Measurements from ENCODE around the gene NDUFAF3.
A peak's percentile ranks its signal among the peaks of the same experiment; 100 is the strongest.

NDUFAF3 gene

DNA sequence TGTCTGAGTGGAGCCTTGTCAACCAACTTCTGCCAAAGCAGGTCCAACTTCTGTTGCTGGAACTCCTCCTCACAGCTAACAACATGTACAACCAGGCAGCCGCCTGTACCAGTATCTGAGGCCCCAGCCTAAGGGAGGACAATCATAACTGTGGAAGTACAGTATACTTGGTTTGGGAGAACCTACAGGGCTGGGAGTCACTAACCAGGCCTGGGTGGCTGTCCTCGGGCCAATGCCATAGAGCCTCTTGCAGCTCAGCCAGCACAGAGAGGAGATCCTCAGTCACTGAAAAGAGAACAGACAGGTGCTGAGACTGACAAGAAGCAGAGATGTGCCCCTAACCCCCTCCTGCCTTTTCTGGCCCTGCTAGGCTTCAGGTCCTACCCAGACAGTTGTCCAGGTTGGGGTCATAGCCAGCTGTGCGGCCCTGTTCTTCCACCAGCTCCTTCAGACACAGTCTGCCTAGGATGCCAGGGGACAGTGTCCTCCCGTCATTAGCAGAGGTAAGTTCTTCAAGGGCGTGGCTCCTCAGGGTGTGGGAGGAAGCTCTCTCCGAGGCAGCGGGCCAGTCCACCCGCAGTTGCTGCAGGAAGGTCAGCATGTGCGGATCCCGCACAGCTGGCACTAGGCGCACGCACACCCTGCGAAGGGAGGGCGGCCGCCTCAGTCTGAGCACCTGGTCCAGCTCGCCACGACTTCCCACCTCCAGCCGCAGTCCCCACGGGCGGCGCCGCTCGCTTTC is 4.5 kb upstream of the NDUFAF3 start:
- Histone ChIP-seq H3K27me3 (ENCODE audit: insufficient read depth, poor library complexity, severe bottlenecking) (no peaks in the 10 kb centered on the region), H3K27ac (ENCODE audit: poor library complexity, severe bottlenecking) (peak overlapping the region; percentile 88), H3K4me1 (ENCODE audit: insufficient read depth, poor library complexity, severe bottlenecking) (peaks cover 4% of the 10 kb centered on the region), H3K4me3 (ENCODE audit: severe bottlenecking) (peak overlapping the region; percentile 55), H3K9me3 (ENCODE audit: severe bottlenecking) (no peaks in the 10 kb centered on the region), H3K36me3 (ENCODE audit: low read depth) (peaks cover 45% of the 10 kb centered on the region)
- ATAC-seq (ENCODE audit: low read depth) (0 out of 3 replicates have a peak, but pooled peaks have one; percentile 0), DNase-seq (ENCODE audit: low spot score) (no peak)
- TF ChIP-seq, protein P1, sequence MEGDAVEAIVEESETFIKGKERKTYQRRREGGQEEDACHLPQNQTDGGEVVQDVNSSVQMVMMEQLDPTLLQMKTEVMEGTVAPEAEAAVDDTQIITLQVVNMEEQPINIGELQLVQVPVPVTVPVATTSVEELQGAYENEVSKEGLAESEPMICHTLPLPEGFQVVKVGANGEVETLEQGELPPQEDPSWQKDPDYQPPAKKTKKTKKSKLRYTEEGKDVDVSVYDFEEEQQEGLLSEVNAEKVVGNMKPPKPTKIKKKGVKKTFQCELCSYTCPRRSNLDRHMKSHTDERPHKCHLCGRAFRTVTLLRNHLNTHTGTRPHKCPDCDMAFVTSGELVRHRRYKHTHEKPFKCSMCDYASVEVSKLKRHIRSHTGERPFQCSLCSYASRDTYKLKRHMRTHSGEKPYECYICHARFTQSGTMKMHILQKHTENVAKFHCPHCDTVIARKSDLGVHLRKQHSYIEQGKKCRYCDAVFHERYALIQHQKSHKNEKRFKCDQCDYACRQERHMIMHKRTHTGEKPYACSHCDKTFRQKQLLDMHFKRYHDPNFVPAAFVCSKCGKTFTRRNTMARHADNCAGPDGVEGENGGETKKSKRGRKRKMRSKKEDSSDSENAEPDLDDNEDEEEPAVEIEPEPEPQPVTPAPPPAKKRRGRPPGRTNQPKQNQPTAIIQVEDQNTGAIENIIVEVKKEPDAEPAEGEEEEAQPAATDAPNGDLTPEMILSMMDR (IDR thresholded peaks at IDR 0.05; ENCODE audit: poor library complexity, severe bottlenecking) = no peak

DNA sequence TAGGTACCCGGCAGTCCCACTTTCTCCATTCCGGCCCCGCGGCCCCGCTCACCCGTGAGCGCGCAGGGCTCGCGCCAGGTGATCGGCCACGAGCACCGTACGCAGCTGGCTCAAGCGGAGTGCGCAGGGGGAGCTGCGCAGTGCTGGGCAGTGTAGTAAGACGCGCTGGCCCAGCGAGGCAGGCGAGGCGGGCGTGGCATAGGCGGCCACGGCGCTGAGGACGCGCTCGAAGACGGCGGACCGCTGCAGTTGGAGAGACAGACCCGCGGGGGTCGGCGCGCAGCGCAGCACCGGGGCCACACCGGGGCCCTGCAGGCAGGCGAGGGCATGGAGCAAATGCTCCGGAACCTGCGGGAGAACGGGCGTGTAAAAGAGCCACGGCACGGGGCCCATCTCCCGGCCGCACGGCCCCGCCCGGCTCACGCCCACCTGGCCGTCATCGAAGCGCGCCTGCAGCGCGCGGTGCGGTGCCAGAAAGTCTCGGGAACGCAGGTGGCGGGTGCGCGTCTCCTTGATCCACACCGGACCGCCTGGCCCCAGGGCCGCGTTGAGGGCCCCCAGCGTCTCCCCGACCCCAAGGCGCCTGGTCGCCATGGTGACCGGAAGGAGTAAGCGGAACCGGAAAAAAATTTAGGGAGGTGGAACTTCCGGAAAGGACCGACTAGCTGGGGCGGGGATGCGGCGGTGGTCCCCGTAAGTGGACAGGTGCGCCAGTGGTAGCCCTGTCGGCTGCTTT is 3.8 kb upstream of the NDUFAF3 start, which contains the start of gene DALRD3:
TSS of gene DALRD3 (minus strand) at position 610 of the 736 bp plus-strand sequence. CDS start at position 594, 16 bp downstream.
- TF ChIP-seq, protein P1 (IDR thresholded peaks at IDR 0.05; ENCODE audit: poor library complexity, severe bottlenecking) = no peak
- peak within 1 kb of the TSS; percentile 88 for H3K27ac ChIP-seq (ENCODE audit: poor library complexity, severe bottlenecking)
- H3K4me3 ChIP-seq (ENCODE audit: severe bottlenecking) = peak within 1 kb of the TSS; percentile 55
- H3K9me3 ChIP-seq (ENCODE audit: severe bottlenecking) = no peaks in the 10 kb centered on the region
- H3K27me3 ChIP-seq (ENCODE audit: insufficient read depth, poor library complexity, severe bottlenecking) = no peaks in the 10 kb centered on the region
- ATAC-seq (ENCODE audit: low read depth) (peak; percentile 29), DNase-seq (ENCODE audit: low spot score) (no peak)
- H3K4me1 ChIP-seq (ENCODE audit: insufficient read depth, poor library complexity, severe bottlenecking) = peaks cover 4% of the 10 kb centered on the region
- H3K36me3 ChIP-seq (ENCODE audit: low read depth) = peaks cover 43% of the 10 kb centered on the region

DNA sequence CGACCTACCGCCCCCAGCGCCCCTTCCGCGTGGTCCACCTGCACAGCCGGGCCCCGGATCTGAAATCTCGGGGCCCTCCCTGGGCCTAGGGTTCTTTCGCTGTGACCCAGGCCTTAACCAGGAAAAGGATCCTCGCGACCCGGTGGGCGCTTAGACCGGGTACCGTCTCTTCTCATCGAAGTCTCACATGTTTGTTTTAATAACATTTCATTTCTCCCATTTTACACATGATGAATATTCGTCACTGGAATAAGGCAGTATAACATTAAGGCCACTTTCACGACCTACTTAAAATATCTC is 3.3 kb upstream of the NDUFAF3 start:
- Histone ChIP-seq H3K4me1 (ENCODE audit: insufficient read depth, poor library complexity, severe bottlenecking) (peaks cover 4% of the 10 kb centered on the region), H3K9me3 (ENCODE audit: severe bottlenecking) (no peaks in the 10 kb centered on the region), H3K36me3 (ENCODE audit: low read depth) (peaks cover 43% of the 10 kb centered on the region), H3K27me3 (ENCODE audit: insufficient read depth, poor library complexity, severe bottlenecking) (no peaks in the 10 kb centered on the region), H3K4me3 (ENCODE audit: severe bottlenecking) (peak overlapping the region; percentile 55), H3K27ac (ENCODE audit: poor library complexity, severe bottlenecking) (peak overlapping the region; percentile 88)
- ATAC-seq (ENCODE audit: low read depth) (no peak), DNase-seq (ENCODE audit: low spot score) (no peak)
- TF ChIP-seq, protein P1 (IDR thresholded peaks at IDR 0.05; ENCODE audit: poor library complexity, severe bottlenecking) = no peak

DNA sequence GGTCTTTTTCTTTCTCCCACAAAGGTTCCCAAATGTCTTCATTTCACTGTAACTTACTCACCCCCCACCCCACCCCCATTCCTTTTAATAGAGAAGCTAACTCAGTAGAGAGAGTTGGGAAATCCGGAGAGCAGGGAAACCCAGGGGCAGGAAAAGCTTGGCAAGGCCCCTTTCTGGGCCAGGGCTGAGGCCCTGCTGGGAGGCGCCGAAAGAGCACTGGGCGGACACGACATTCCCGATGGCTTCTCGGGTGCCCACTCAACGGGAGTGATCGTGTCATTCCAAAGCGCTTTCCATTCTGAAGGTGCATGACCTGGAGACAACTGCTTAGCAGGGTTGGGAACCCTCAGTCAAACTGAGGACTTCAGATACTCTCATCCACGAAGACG is 2.0 kb upstream of the NDUFAF3 start:
- ATAC-seq (ENCODE audit: low read depth) (no peak), DNase-seq (ENCODE audit: low spot score) (no peak)
- peak overlapping the region; percentile 75 for H3K4me3 ChIP-seq (ENCODE audit: severe bottlenecking)
- no peaks in the 10 kb centered on the region for H3K27me3 ChIP-seq (ENCODE audit: insufficient read depth, poor library complexity, severe bottlenecking)
- peaks cover 4% of the 10 kb centered on the region for H3K4me1 ChIP-seq (ENCODE audit: insufficient read depth, poor library complexity, severe bottlenecking)
- TF ChIP-seq, protein P1 (IDR thresholded peaks at IDR 0.05; ENCODE audit: poor library complexity, severe bottlenecking) = no peak
- peaks cover 43% of the 10 kb centered on the region for H3K36me3 ChIP-seq (ENCODE audit: low read depth)
- H3K27ac ChIP-seq (ENCODE audit: poor library complexity, severe bottlenecking) = peak overlapping the region; percentile 88
- H3K9me3 ChIP-seq (ENCODE audit: severe bottlenecking) = no peaks in the 10 kb centered on the region
